ENCODE data around the gene SYNE2.

Gene SYNE2

DNA sequence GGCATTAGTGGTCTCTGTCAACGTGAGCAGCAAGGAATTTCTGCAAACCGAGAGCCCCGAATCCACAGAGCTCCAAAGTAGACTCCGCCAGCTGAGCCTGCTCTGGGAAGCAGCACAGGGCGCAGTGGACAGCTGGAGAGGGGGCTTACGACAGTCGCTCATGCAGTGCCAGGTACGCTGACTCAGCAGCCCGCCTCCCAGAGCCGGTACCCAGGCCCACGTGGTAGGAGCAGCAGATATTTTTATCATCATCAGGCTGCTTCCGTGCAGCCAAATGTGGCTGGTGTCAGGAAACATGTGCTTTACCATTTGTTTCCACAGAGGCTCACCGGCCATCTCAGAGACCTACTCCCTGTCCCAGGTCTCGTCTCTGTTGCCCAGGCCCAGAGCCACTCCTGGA lies 367.7 kb downstream of the SYNE2 start:
- no peak for DNase-seq (ENCODE audit: low spot score)
- in situ Hi-C loops (cut with MboI; ENCODE audit: low pct_unique_long_range_greater_than_20kb, low sequenced_read_pairs, unreplicated experiment), result no loop called here
- TF ChIP-seq, protein P1, sequence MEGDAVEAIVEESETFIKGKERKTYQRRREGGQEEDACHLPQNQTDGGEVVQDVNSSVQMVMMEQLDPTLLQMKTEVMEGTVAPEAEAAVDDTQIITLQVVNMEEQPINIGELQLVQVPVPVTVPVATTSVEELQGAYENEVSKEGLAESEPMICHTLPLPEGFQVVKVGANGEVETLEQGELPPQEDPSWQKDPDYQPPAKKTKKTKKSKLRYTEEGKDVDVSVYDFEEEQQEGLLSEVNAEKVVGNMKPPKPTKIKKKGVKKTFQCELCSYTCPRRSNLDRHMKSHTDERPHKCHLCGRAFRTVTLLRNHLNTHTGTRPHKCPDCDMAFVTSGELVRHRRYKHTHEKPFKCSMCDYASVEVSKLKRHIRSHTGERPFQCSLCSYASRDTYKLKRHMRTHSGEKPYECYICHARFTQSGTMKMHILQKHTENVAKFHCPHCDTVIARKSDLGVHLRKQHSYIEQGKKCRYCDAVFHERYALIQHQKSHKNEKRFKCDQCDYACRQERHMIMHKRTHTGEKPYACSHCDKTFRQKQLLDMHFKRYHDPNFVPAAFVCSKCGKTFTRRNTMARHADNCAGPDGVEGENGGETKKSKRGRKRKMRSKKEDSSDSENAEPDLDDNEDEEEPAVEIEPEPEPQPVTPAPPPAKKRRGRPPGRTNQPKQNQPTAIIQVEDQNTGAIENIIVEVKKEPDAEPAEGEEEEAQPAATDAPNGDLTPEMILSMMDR (IDR thresholded peaks at IDR 0.05; ENCODE audit: extremely low read depth, insufficient read depth, missing control alignments), result no peak

DNA sequence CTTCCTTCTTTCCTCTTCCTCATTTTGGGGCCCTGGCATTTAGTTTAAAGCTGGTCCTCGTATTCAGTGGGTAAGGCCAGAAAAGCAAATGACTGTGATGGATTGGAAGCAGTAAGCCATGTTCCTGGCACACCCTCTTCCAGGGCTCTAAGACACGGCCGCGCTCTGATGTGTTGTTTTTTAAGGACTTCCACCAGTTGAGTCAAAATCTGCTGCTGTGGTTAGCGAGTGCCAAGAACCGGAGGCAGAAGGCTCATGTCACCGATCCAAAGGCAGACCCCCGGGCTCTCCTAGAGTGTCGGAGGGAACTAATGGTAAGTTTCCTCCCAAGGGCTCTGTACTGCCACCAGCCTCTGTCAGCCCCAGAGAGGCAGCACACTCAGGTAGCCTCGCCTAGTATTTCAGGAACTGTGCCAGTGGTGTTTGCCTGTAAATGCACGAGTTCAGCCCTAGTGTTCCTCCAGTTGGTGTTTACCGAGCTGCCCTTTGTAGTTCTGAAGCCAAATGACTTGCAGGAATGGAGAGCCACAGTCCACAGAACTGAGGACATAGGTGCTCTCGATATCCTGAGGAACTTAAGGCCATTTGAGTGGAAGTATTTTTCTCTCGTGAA lies 368.7 kb downstream of the SYNE2 start:
- DNase-seq (ENCODE audit: low spot score), result no peak
- in situ Hi-C loops (cut with MboI; ENCODE audit: low pct_unique_long_range_greater_than_20kb, low sequenced_read_pairs, unreplicated experiment), result no loop called here
- TF ChIP-seq, protein P1 (IDR thresholded peaks at IDR 0.05; ENCODE audit: extremely low read depth, insufficient read depth, missing control alignments), result no peak

DNA sequence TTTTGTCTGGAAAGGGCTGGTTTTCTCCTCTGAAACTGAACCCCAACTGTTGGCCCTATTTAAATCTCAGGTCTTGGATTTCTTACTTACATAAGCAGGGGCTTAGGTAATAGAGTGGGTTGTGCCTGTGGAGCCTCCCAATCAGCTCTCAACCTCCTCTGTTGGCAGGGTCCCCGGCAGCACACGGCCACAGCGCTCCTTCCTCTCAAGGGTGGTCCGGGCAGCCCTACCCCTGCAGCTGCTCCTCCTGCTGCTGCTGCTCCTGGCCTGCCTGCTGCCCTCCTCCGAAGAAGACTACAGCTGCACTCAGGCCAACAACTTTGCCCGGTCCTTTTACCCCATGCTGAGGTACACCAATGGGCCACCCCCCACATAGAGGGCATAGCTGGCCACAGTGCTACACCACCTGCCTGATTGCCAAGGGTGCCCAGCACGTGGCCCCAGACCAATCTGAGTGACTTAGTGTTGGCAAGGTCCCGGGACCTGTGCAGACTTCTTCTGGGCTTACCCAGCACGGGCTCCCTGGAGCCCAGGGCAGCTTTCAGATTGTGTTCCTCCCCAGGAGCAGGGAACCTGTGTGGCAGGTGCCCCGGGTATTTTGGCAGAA lies 372.4 kb downstream of the SYNE2 start:
- in situ Hi-C loops (cut with MboI; ENCODE audit: low pct_unique_long_range_greater_than_20kb, low sequenced_read_pairs, unreplicated experiment), result no loop called here
- DNase-seq (ENCODE audit: low spot score), result no peak
- TF ChIP-seq, protein P1 (IDR thresholded peaks at IDR 0.05; ENCODE audit: extremely low read depth, insufficient read depth, missing control alignments), result no peak

DNA sequence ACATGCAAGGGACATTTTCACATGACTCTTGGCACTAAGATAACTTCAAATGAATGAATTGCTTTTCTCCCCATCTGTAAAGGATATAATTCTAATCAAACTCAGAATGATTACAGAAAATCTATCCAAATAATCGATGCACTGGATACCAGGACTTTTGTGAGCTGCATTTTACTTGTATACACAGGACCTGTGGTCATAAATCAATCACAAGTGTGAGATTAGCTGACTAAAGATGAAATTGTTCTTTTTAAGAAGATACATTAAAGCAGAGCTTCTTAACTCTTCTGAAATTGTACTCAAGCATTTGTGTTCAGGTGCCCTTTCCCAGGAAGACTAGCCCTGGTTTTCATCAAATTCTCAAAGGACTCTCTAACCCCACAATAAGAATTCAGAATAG lies 375.1 kb downstream of the SYNE2 start:
- DNase-seq (ENCODE audit: low spot score), result no peak
- TF ChIP-seq, protein P1 (IDR thresholded peaks at IDR 0.05; ENCODE audit: extremely low read depth, insufficient read depth, missing control alignments), result no peak
- in situ Hi-C loops (cut with MboI; ENCODE audit: low pct_unique_long_range_greater_than_20kb, low sequenced_read_pairs, unreplicated experiment), result no loop called here

DNA sequence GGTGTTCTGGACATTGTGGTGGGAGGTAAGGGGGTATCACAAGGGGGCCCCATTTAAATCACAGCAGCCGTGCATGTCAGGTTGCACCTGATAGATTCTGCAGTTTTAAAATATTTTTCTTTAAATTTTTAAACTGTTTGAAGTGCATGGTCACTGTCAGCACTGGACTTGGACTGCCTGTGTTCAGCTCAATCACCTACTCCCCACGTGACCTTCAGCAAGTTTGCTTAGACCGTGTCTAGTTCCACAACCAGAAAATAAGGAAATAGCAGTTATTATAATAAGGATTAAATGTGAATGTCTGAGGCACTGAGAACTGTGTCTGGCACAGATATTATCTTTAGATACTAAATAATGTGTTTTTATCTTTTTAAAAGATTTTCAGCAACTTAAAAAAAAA lies 376.7 kb downstream of the SYNE2 start:
- in situ Hi-C loops (cut with MboI; ENCODE audit: low pct_unique_long_range_greater_than_20kb, low sequenced_read_pairs, unreplicated experiment), result no loop called here
- TF ChIP-seq, protein P1 (IDR thresholded peaks at IDR 0.05; ENCODE audit: extremely low read depth, insufficient read depth, missing control alignments), result no peak
- no peak for DNase-seq (ENCODE audit: low spot score)

DNA sequence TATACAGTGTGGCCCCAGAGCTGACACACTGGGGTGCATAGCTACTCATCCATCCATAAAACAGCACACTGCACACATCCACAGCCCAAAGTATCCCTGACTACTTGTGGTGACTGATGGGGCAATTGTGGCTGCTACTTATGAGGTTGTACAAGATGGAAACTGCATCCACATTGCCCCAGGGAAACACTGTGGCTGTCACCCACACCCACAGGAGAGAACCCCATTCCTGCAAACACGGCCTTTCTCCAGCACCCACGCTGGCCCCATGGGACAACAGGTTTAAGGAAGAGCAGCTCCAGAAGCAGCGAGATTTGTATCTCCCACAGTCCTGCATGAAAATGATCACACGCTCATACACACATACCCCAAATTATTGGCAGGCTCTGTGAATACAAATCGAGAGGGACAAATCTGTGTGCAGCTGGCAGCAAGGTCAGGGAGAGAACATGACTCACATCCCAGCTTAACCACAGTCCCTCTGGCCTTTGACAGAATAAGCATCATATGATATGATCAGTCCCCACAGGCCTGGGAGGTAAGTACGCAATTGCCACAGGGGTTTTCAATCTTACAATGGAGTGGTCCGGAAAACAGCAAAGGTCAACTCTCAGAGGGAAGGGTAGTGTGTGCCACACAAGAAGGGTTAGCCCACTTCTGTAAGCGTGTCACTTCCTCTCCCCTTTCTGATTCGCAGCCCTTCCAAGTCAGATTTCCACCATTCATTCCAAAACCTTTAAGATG lies 379.5 kb downstream of the SYNE2 start:
- in situ Hi-C loops (cut with MboI; ENCODE audit: low pct_unique_long_range_greater_than_20kb, low sequenced_read_pairs, unreplicated experiment), result no loop called here
- DNase-seq (ENCODE audit: low spot score), result no peak

More for the DNA sequence above, 379.5 kb downstream of the SYNE2 start:
- TF ChIP-seq, protein P1 (IDR thresholded peaks at IDR 0.05; ENCODE audit: extremely low read depth, insufficient read depth, missing control alignments), result no peak

Measured in GM13977 (cell line).